CD14-positive monocyte (primary cell): ENCODE data around the gene QKI. TPM values are rescaled to one million over a fixed set of nuclear protein-coding genes. Genes with fewer than 3 reads are reported as not detected.

Source experiments
- DNase-seq, 3 donors: peaks; one replicate each; pipeline ENCODE4 v3.0.0-alpha.2; 2011 to 2022
- H2AFZ ChIP-seq: 2 replicates; pipeline ENCODE4 v1.6.0; 2012; ENCODE audit warnings: mild to moderate bottlenecking, low read depth, low read length, inconsistent platforms; ENCODE audit not compliant: insufficient read depth, poor library complexity, severe bottlenecking
- H3K27ac ChIP-seq, 2 donors: 1 replicate in 1 of 2; 2 replicates in 1 of 2; pipeline ENCODE4 v1.5.1; 2012 to 2013; ENCODE audit warnings: low read length in 2 of 2, control low read depth in 1 of 2, inconsistent platforms in 1 of 2, low read depth in 1 of 2, mild to moderate bottlenecking in 1 of 2
- H3K27me3 ChIP-seq, 2 donors: one replicate each; pipeline versions ENCODE4 v1.6.0 to v1.6.1; 2011 to 2013; ENCODE audit warnings: low read length in 2 of 2; ENCODE audit not compliant: control insufficient read depth in 2 of 2, insufficient read depth in 2 of 2
- H3K36me3 ChIP-seq, 2 donors: replicated peaks in 1 of 2; 1 replicate in 1 of 2; 2 replicates in 1 of 2; pipeline versions ENCODE4 v1.5.1 to v1.6.1; 2012 to 2013; ENCODE audit warnings: low read length in 2 of 2, control low read depth in 1 of 2, inconsistent platforms in 1 of 2, mild to moderate bottlenecking in 1 of 2; ENCODE audit not compliant: insufficient read depth in 2 of 2, control insufficient read depth in 1 of 2
- H3K4me1 ChIP-seq, 2 donors: 1 replicate in 1 of 2; 2 replicates in 1 of 2; pipeline versions ENCODE4 v1.5.1 to v1.6.1; 2012 to 2013; ENCODE audit warnings: low read length in 2 of 2, control low read depth in 1 of 2, inconsistent platforms in 1 of 2, mild to moderate bottlenecking in 1 of 2, moderate library complexity in 1 of 2; ENCODE audit not compliant: insufficient read depth in 2 of 2, control insufficient read depth in 1 of 2
- H3K4me2 ChIP-seq: replicated peaks from 2 replicates; pipeline ENCODE3; 2012; ENCODE audit warnings: low read length, moderate library complexity, mild to moderate bottlenecking; ENCODE audit not compliant: poor library complexity, severe bottlenecking; ENCODE audit errors: extremely low read depth
- H3K4me3 ChIP-seq, 3 experiments: fragments of 200-600 bp in 1 of 3; sonication (generic) in 1 of 3; replicated peaks in 1 of 3; 1 replicate in 2 of 3; 2 replicates in 1 of 3; pipeline ENCODE4 v1.5.1; 2011 to 2013; ENCODE audit warnings: low read length in 3 of 3, mild to moderate bottlenecking in 3 of 3, control low read depth in 2 of 3, low read depth in 2 of 3, inconsistent platforms in 1 of 3, moderate library complexity in 1 of 3
- H3K79me2 ChIP-seq: 2 replicates; pipeline ENCODE4 v1.6.0; 2012; ENCODE audit warnings: mild to moderate bottlenecking, control low read depth, inconsistent platforms, low read length, moderate library complexity; ENCODE audit not compliant: insufficient read depth
- H3K9ac ChIP-seq: 2 replicates; pipeline ENCODE4 v1.6.0; 2017; ENCODE audit warnings: low read length, mild to moderate bottlenecking; ENCODE audit not compliant: insufficient read depth, poor library complexity, severe bottlenecking
- H3K9me3 ChIP-seq, 2 donors: replicated peaks in 1 of 2; 1 replicate in 1 of 2; 2 replicates in 1 of 2; pipeline versions ENCODE4 v1.5.1 to v1.6.1; 2012 to 2013; ENCODE audit warnings: low read length in 2 of 2, control low read depth in 1 of 2; ENCODE audit not compliant: control insufficient read depth in 1 of 2, insufficient read depth in 1 of 2
- H4K20me1 ChIP-seq: 2 replicates; pipeline ENCODE4 v1.6.0; 2012; ENCODE audit warnings: mild to moderate bottlenecking, low read length, control low read depth, moderate library complexity; ENCODE audit not compliant: insufficient read depth
- H3K27ac Mint-ChIP-seq, 7 donors: one replicate each; pipeline ENCODE4 v1.8.0; 2020; ENCODE audit warnings: mild to moderate bottlenecking in 7 of 7, mixed read lengths in 7 of 7, moderate library complexity in 6 of 7, inconsistent platforms in 2 of 7
- H3K27me3 Mint-ChIP-seq, 3 donors: one replicate each; pipeline ENCODE4 v1.8.0; 2021 to 2022; ENCODE audit warnings: low read depth in 3 of 3, mild to moderate bottlenecking in 3 of 3, mixed read lengths in 3 of 3, moderate library complexity in 3 of 3, inconsistent platforms in 1 of 3
- H3K36me3 Mint-ChIP-seq, 2 donors: one replicate each; pipeline ENCODE4 v1.8.0; 2020; ENCODE audit warnings: mixed read lengths in 2 of 2, inconsistent platforms in 1 of 2, mild to moderate bottlenecking in 1 of 2
- H3K4me1 Mint-ChIP-seq: one replicate; pipeline ENCODE4 v1.8.0; 2020; ENCODE audit warnings: mild to moderate bottlenecking, mixed read lengths
- H3K4me3 Mint-ChIP-seq, 2 donors: one replicate each; pipeline ENCODE4 v1.8.0; 2020; ENCODE audit warnings: mild to moderate bottlenecking in 2 of 2, mixed read lengths in 2 of 2, moderate library complexity in 1 of 2
- H3K9me3 Mint-ChIP-seq, 7 donors: one replicate each; pipeline ENCODE4 v1.8.0; 2020 to 2022; ENCODE audit warnings: mixed read lengths in 7 of 7, mild to moderate bottlenecking in 6 of 7, moderate library complexity in 6 of 7, inconsistent platforms in 2 of 7
- CTCF ChIP-seq: fragments of 200-600 bp; IDR thresholded peaks from one replicate; pipeline ENCODE4 v1.8.0; 2022; ENCODE audit warnings: antibody characterized with exemption, mild to moderate bottlenecking
- WGBS: methylation state at CpG from one replicate; pipeline ENCODE4 v1.1.5; 2013; ENCODE audit warnings: missing lambda C conversion rate; ENCODE audit not compliant: insufficient coverage; 5-methylcytosine and 5-hydroxymethylcytosine counted together
- intact Hi-C, 2 donors: fragments of 100-400 bp; cut with micrococcal nuclease; formaldehyde crosslinking; loops; one replicate each; pipeline versions ENCODE4 v1.15.0 to v1.15.1; 2023
- polyA plus RNA-seq, 3 donors: library from polyadenylated mRNA; depleted of rRNA in 1 of 3; unstranded in 2 of 3; stranded (reverse) in 1 of 3; fragments of 300-500 nt in 2 of 3; fragments of >200 nt in 1 of 3; fragmentation: Illumina TruSeq in 2 of 3; gene quantifications; 1 replicate in 2 of 3; 2 replicates in 1 of 3; pipeline ENCODE4 v1.2.3, GENCODE V29; 2012 to 2021

Gene QKI
- polyA plus RNA-seq, 3 donors, result 24.3 to 154 (median 71.8) TPM

- Histone ChIP-seq H3K4me2 (no peak overlapping the region), H3K36me3 (no peaks in the 10 kb centered on the region), H3K4me3 (no peak overlapping the region), H3K9ac (no peak overlapping the region), H3K4me1 (peaks cover 29 to 50% of the 10 kb centered on the region in 2 donors), H3K9me3 (no peaks in the 10 kb centered on the region), H3K27me3 (no peaks in the 10 kb centered on the region), H4K20me1 (no peaks in the 10 kb centered on the region), H2AFZ (no peak overlapping the region), H3K79me2 (no peaks in the 10 kb centered on the region), H3K27ac (no peak overlapping the region)
- H3K4me1 Mint-ChIP-seq, result peaks cover 52% of the 10 kb centered on the region
- intact Hi-C loops, result no loop called here
- peaks cover 0 to 2% (median 0%) of the 10 kb centered on the region in 3 donors for H3K27me3 Mint-ChIP-seq
- peaks cover 0 to 2% (median 0%) of the 10 kb centered on the region in 7 donors for H3K9me3 Mint-ChIP-seq
- WGBS, result 100% methylated on average over 1 of the region's 5 CpGs
- H3K4me3 Mint-ChIP-seq, result no peak overlapping the region
- no peak for TF ChIP-seq CTCF
- no peak overlapping the region for H3K27ac Mint-ChIP-seq
- H3K36me3 Mint-ChIP-seq, result no peaks in the 10 kb centered on the region
- DNase-seq, result no peak
Measured at GRCh38 chr6:163393923-163394322, 20.6 kb upstream of the QKI start.

- H3K9ac ChIP-seq, result no peak overlapping the region
- no peak overlapping the region for H3K4me2 ChIP-seq
- H3K9me3 Mint-ChIP-seq, result peaks cover 0 to 2% (median 0%) of the 10 kb centered on the region in 7 donors
- peaks cover 29 to 50% of the 10 kb centered on the region in 2 donors for H3K4me1 ChIP-seq
- H3K4me1 Mint-ChIP-seq, result peaks cover 52% of the 10 kb centered on the region
- H3K9me3 ChIP-seq, result no peaks in the 10 kb centered on the region
- peaks cover 0 to 4% of the 10 kb centered on the region in 2 donors for H3K36me3 Mint-ChIP-seq
- WGBS, result no CpG with 5 or more reads among the region's 4 CpGs
- H4K20me1 ChIP-seq, result no peaks in the 10 kb centered on the region
- H3K4me3 ChIP-seq, result no peak overlapping the region
- H2AFZ ChIP-seq, result no peak overlapping the region
- H3K27me3 ChIP-seq, result no peaks in the 10 kb centered on the region
- H3K27ac ChIP-seq, result no peak overlapping the region
- no peak overlapping the region for H3K27ac Mint-ChIP-seq
- TF ChIP-seq CTCF, result no peak
- intact Hi-C loops, result no loop called here
- no peaks in the 10 kb centered on the region for H3K79me2 ChIP-seq
- H3K36me3 ChIP-seq, result no peaks in the 10 kb centered on the region
- H3K4me3 Mint-ChIP-seq, result no peak overlapping the region
- H3K27me3 Mint-ChIP-seq, result peaks cover 0 to 3% (median 0%) of the 10 kb centered on the region in 3 donors
- no peak for DNase-seq
Measured at GRCh38 chr6:163394659-163395058, 19.9 kb upstream of the QKI start.
